Measurements from ENCODE around the gene VSIG1. TPM values are rescaled to one million over a fixed set of nuclear protein-coding genes. Genes with fewer than 3 reads are reported as not detected.

Gene VSIG1
- total and polyA plus RNA-seq, 2 of the 13 experiments (the other 11 are each of a cell fraction or from before 2014, with no cell fraction given) = 0.01 TPM; not detected in 1

GRCh38 chrX:108091264-108091877 lies 46.5 kb downstream of the VSIG1 start, which contains the start of the genes ATG4A and PSMD10 (continued):
- TF ChIP-seq GMEB1 (CRISPR knock-in tag; IDR thresholded peaks at IDR 0.05; ENCODE audit: borderline replicate concordance) (peak; percentile 95), ZNF251 (CRISPR knock-in tag; IDR thresholded peaks at IDR 0.05) (no peak), ERF (CRISPR knock-in tag; IDR thresholded peaks at IDR 0.05) (0 out of 2 replicates have a peak, but pooled peaks have one; percentile 40), SIX4 (CRISPR knock-in tag; IDR thresholded peaks at IDR 0.05) (no peak), POGZ (CRISPR knock-in tag; IDR thresholded peaks at IDR 0.05) (peak; percentile 41; the same call in 1 of the 2 replicates), POLR2AphosphoS5 (IDR thresholded peaks at IDR 0.05; ENCODE audit: low read depth, low read length) (peak; percentile 74), SALL2 (CRISPR knock-in tag; IDR thresholded peaks at IDR 0.05) (no peak), ESRRA (CRISPR knock-in tag; IDR thresholded peaks at IDR 0.05; ENCODE audit: low read depth) (no peak), NFATC3 (CRISPR knock-in tag; IDR thresholded peaks at IDR 0.05) (no peak), FOXK1 (CRISPR knock-in tag; IDR thresholded peaks at IDR 0.05; ENCODE audit: borderline replicate concordance, low read depth) (peak; percentile 16; the same call in 1 of the 2 replicates), ZNF121 (CRISPR knock-in tag; IDR thresholded peaks at IDR 0.05) (no peak), GABPA (IDR thresholded peaks at IDR 0.05; ENCODE audit: low read depth, low read length) (peak; percentile 52), GABPA (CRISPR knock-in tag; IDR thresholded peaks at IDR 0.05; ENCODE audit: low read depth) (peak; percentile 88), KMT2A (CRISPR knock-in tag; IDR thresholded peaks at IDR 0.05) (no peak), HDAC1 (CRISPR knock-in tag; IDR thresholded peaks at IDR 0.05) (peak; percentile 65), ZNF142 (CRISPR knock-in tag; IDR thresholded peaks at IDR 0.05) (no peak), HOXA3 (CRISPR knock-in tag; IDR thresholded peaks at IDR 0.05) (no peak), ZNF350 (CRISPR knock-in tag; IDR thresholded peaks at IDR 0.05; ENCODE audit: borderline replicate concordance, low read depth) (0 out of 2 replicates have a peak, but pooled peaks have one; percentile 50), SALL1 (CRISPR knock-in tag; IDR thresholded peaks at IDR 0.05) (peak; percentile 54), POLR2G (IDR thresholded peaks at IDR 0.05; ENCODE audit: low read depth, low read length) (peak; percentile 77), ZSCAN31 (CRISPR knock-in tag; IDR thresholded peaks at IDR 0.05; ENCODE audit: low read depth) (no peak), MAZ (IDR thresholded peaks at IDR 0.05; ENCODE audit: borderline replicate concordance, low read depth, low read length) (no peak), MAZ (CRISPR knock-in tag; IDR thresholded peaks at IDR 0.05; ENCODE audit: low read depth) (no peak)

All from HepG2 (cell line).